GM23248 (cell line): ENCODE data around the gene S100A11. TPM values are rescaled to one million over a fixed set of nuclear protein-coding genes. Genes with fewer than 3 reads are reported as not detected.
A peak's percentile ranks its signal among the peaks of the same experiment; 100 is the strongest.

ENCODE experiments used
- DNase-seq: peaks from one replicate; pipeline ENCODE4 v3.0.0-alpha.2; 2015
- H2AFZ ChIP-seq: fragments of 200-600 bp; sonication (generic); 2 replicates; pipeline ENCODE4 v1.6.1; 2016; ENCODE audit warnings: antibody characterized with exemption
- H3F3A ChIP-seq: fragments of 200-600 bp; sonication (generic); 2 replicates; pipeline ENCODE4 v1.6.1; 2016; ENCODE audit warnings: mild to moderate bottlenecking, antibody characterized with exemption, mixed run types; ENCODE audit not compliant: insufficient read depth
- H3K27ac ChIP-seq: fragments of 200-600 bp; sonication (generic); 2 replicates; pipeline ENCODE4 v1.5.1; 2016; ENCODE audit warnings: mild to moderate bottlenecking
- H3K27me3 ChIP-seq: fragments of 200-600 bp; sonication (generic); replicated peaks from 2 replicates; pipeline ENCODE4 v1.6.1; 2016; ENCODE audit warnings: mild to moderate bottlenecking; ENCODE audit not compliant: insufficient read depth
- H3K36me3 ChIP-seq: fragments of 200-600 bp; sonication (generic); 2 replicates; pipeline ENCODE4 v1.6.1; 2016; ENCODE audit warnings: low read depth, mild to moderate bottlenecking
- H3K4me1 ChIP-seq: fragments of 200-600 bp; sonication (generic); 2 replicates; pipeline ENCODE4 v1.6.1; 2016; ENCODE audit warnings: mild to moderate bottlenecking; ENCODE audit not compliant: insufficient read depth
- H3K4me2 ChIP-seq: fragments of 200-600 bp; sonication (generic); one replicate; pipeline ENCODE4 v1.6.1; 2016; ENCODE audit warnings: mild to moderate bottlenecking; ENCODE audit not compliant: unreplicated experiment
- H3K4me3 ChIP-seq: fragments of 200-600 bp; sonication (generic); 2 replicates; pipeline ENCODE4 v1.5.1; 2016; ENCODE audit warnings: mild to moderate bottlenecking
- H3K79me2 ChIP-seq: fragments of 200-600 bp; sonication (generic); 2 replicates; pipeline ENCODE4 v1.6.1; 2016; ENCODE audit warnings: mild to moderate bottlenecking; ENCODE audit not compliant: insufficient read depth
- H3K9ac ChIP-seq: fragments of 200-600 bp; sonication (generic); 2 replicates; pipeline ENCODE4 v1.6.1; 2016; ENCODE audit warnings: mild to moderate bottlenecking
- H3K9me2 ChIP-seq: fragments of 200-600 bp; sonication (generic); 2 replicates; pipeline ENCODE4 v1.6.1; 2016; ENCODE audit warnings: mixed run types, mild to moderate bottlenecking, moderate library complexity; ENCODE audit not compliant: insufficient read depth
- H3K9me3 ChIP-seq: fragments of 200-600 bp; sonication (generic); one replicate; pipeline ENCODE4 v1.6.1; 2017; ENCODE audit warnings: low read depth
- H4K20me1 ChIP-seq: fragments of 200-600 bp; sonication (generic); 2 replicates; pipeline ENCODE4 v1.6.0; 2016; ENCODE audit not compliant: insufficient read depth
- EZH2 ChIP-seq: fragments of 200-600 bp; sonication (generic); IDR thresholded peaks from 2 replicates; pipeline ENCODE4 v1.6.1; 2018; ENCODE audit warnings: antibody characterized with exemption, mild to moderate bottlenecking; ENCODE audit not compliant: insufficient read depth, poor library complexity, severe bottlenecking
- EZH2phosphoT487 ChIP-seq: fragments of 200-600 bp; sonication (generic); IDR thresholded peaks from 2 replicates; pipeline ENCODE4 v1.6.1; 2018; ENCODE audit warnings: antibody characterized with exemption, moderate library complexity, mild to moderate bottlenecking, low read depth; ENCODE audit not compliant: insufficient read depth
- WGBS, 2 experiments: methylation state at CpG; one replicate each; pipeline ENCODE4 v1.1.6; 2015 to 2017; ENCODE audit warnings: low lambda C conversion rate in 2 of 2, low coverage in 1 of 2; ENCODE audit errors: missing lambda C conversion rate in 2 of 2; 5-methylcytosine and 5-hydroxymethylcytosine counted together
- in situ Hi-C: fragments of 300-500 bp; cut with MboI; formaldehyde crosslinking; loops from 2 replicates; pipeline ENCODE4 v1.15.0; 2020
- polyA plus RNA-seq: library from polyadenylated mRNA; unstranded; fragments of >200 nt; fragmentation: Nextera tagmentation; extraction: Ambion mirVana; gene quantifications from 2 replicates; pipeline ENCODE4 v1.2.1, GENCODE V29; 2016
- total RNA-seq: library from RNA; depleted of rRNA; stranded (reverse); fragments of >200 nt; shearing (Covaris generic); gene quantifications from 2 replicates; pipeline ENCODE4 v1.2.3, GENCODE V29; 2014

S100A11 gene
- total and polyA plus RNA-seq, 2 experiments from 2014 or later: 612 to 4,052 TPM

DNA sequence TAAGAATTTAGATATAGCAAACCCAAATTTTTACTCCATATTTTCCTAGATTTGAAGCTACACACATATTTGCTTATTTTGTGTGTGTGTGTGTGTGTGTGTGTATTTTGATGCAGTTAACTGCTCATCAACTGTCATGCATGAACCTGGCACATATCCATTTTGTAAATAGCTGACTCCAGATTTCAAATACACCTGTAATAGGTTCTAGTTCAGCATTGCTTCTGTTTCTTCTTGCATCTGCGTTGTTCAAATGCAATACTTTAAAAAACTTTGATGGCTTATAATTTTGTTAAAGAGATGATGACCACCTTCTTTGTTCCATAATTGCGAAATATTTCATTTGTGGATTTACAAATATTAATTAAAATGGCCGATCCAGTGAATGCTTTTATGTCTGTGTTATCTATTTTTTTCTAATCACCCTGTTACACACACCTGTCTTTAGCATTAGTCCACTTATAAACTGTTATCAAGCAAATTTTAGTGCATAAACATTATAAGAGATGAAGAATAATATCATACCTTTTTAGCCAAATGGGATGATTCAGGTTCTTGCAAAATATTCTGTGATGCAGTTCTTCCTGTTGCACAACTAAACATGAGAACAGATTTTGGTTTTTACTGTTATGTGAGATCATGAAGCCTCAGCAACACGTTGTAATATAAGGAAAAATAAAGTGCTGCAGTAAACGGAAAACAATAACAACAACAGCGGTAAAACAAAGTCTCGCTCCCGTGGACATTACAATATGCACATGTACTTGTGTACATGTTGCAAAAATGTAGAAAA lies 12.7 kb upstream of the S100A11 start:
- no peak overlapping the region for H2AFZ ChIP-seq
- H3K9me2 ChIP-seq: no peaks in the 10 kb centered on the region
- in situ Hi-C loops: loop anchor here (5.0 kb wide), 1 partner anchor 133 kb away; no protein-coding TSS in a partner anchor
- no peaks in the 10 kb centered on the region for H3K79me2 ChIP-seq
- peaks cover 46% of the 10 kb centered on the region for H3F3A ChIP-seq
- peaks cover 47% of the 10 kb centered on the region for H3K4me1 ChIP-seq
- no peaks in the 10 kb centered on the region for H3K36me3 ChIP-seq
- DNase-seq: peak; percentile 88
- 72 to 74% methylated on average over 8 of the region's 8 CpGs for WGBS, 2 experiments
- H4K20me1 ChIP-seq: no peaks in the 10 kb centered on the region
- peak overlapping the region; percentile 21; the same call in 1 of the 2 replicates for H3K9ac ChIP-seq
- no peaks in the 10 kb centered on the region for H3K9me3 ChIP-seq
- H3K27me3 ChIP-seq: peaks cover 11% of the 10 kb centered on the region
- TF ChIP-seq EZH2 (no peak), EZH2phosphoT487 (no peak)
- no peak overlapping the region for H3K4me3 ChIP-seq
- peak overlapping the region; percentile 98 for H3K27ac ChIP-seq
- peak overlapping the region; percentile 86 for H3K4me2 ChIP-seq

DNA sequence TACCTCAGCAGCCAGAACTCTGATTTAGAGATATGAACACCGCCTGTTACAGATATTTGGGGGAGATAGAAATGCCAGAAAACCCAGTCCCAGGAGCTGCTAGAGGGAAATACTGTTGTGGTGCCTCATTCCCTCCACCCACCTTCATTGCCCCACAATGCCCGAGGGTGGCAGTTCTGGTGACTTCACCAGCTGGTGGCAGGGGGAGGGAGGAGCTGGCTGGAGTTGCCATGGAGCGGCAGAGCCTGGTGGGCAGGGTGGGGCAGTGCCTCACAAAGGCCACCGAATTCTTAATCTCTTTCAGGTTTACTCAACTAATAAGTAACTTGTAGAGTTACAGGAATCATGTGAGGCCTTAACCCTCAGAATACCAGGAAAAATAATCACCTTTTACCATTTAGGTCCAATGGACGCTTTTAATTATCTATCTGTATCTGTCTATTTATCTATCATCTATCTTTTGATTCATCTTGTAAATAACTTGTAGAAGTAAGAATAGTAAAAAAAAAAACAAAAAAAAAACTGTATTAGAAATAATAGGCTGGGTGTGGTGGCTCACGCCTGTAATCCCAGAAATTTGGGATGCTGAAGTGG lies 11.7 kb upstream of the S100A11 start:
- TF ChIP-seq EZH2: no peak
- no peak for TF ChIP-seq EZH2phosphoT487
- peaks cover 47% of the 10 kb centered on the region for H3K4me1 ChIP-seq
- peak overlapping the region; percentile 86 for H3K4me2 ChIP-seq
- H3F3A ChIP-seq: peaks cover 46% of the 10 kb centered on the region
- peak; percentile 92 for DNase-seq
- H4K20me1 ChIP-seq: no peaks in the 10 kb centered on the region
- H3K9me2 ChIP-seq: no peaks in the 10 kb centered on the region
- peak overlapping the region; percentile 98 for H3K27ac ChIP-seq
- no peaks in the 10 kb centered on the region for H3K36me3 ChIP-seq
- peak overlapping the region; percentile 81 for H3K9ac ChIP-seq
- H3K4me3 ChIP-seq: peak overlapping the region; percentile 53
- H3K9me3 ChIP-seq: no peaks in the 10 kb centered on the region
- peaks cover 2% of the 10 kb centered on the region; the same call in 1 of the 2 replicates for H3K27me3 ChIP-seq
- in situ Hi-C loops: no loop called here
- peak overlapping the region; percentile 47 for H2AFZ ChIP-seq
- WGBS, 2 experiments: 11% methylated on average over 6 of the region's 6 CpGs
- no peaks in the 10 kb centered on the region for H3K79me2 ChIP-seq

DNA sequence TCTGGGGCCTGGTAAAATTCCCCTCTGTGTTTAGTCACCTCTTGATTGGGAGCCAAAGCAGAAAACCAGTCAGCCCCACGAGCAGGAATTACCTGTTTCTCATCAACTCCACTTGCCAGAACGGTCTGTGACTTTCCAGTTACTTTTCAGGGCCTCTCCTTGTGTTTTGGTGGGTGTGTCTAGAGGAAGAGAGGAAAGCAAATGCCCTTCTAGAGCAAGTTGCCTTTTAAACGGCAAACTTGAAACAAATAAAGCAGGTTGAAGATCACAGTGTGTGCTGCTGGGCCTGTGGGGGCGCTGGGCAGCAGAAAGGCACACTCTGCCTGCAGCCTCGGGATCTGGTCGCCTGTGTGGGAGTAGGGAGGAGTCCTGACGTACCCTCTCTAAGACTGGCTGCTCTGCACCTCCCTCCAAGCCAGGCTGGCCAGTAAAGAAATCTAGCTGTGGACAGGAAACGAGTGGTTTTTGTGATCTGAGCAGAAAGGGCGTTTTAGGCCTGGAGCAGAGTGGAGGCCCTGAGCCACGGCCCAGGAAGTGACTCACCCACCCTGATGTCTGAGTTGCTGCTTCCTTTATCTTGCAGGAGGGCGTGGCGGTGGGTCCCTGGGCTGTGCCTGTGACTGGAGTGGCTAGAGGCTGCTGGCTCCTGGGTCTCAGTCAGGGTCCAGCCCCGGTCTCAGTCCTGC lies 11.1 kb upstream of the S100A11 start:
- no peaks in the 10 kb centered on the region for H3K9me3 ChIP-seq
- in situ Hi-C loops: no loop called here
- peak overlapping the region; percentile 89 for H3K4me2 ChIP-seq
- H3K4me3 ChIP-seq: peak overlapping the region; percentile 64
- peaks cover 46% of the 10 kb centered on the region for H3F3A ChIP-seq
- no peaks in the 10 kb centered on the region; the same call in 1 of the 2 replicates for H3K27me3 ChIP-seq
- peak overlapping the region; percentile 98 for H3K27ac ChIP-seq
- no peaks in the 10 kb centered on the region for H4K20me1 ChIP-seq
- H3K79me2 ChIP-seq: no peaks in the 10 kb centered on the region
- H2AFZ ChIP-seq: peak overlapping the region; percentile 73
- no peaks in the 10 kb centered on the region for H3K36me3 ChIP-seq
- peak overlapping the region; percentile 81 for H3K9ac ChIP-seq
- TF ChIP-seq EZH2phosphoT487 (no peak), EZH2 (no peak)
- no peaks in the 10 kb centered on the region for H3K9me2 ChIP-seq
- DNase-seq: peak; percentile 99
- WGBS, 2 experiments: 0% methylated on average over 13 of the region's 13 CpGs
- H3K4me1 ChIP-seq: peaks cover 47% of the 10 kb centered on the region

DNA sequence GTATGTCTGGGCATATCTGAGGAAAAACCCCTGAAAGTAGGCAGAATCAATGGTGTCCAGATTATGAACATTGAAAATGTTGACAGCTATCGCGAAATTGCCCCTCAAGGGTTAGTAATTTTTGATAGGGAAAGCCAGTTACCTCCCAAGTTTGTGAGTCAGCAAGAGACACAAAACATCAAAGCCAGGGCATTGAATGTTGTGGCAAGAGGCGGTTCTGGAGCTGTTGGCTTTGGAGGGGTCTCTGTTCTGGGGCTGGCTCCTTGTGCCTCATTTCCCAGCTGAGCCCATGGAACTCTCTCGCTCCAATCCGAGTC lies 10.6 kb upstream of the S100A11 start:
- H2AFZ ChIP-seq: peak overlapping the region; percentile 73
- 34 to 37% methylated on average over 5 of the region's 5 CpGs for WGBS, 2 experiments
- no peak for TF ChIP-seq EZH2phosphoT487
- H3K4me1 ChIP-seq: peaks cover 47% of the 10 kb centered on the region
- in situ Hi-C loops: no loop called here
- no peaks in the 10 kb centered on the region for H3K79me2 ChIP-seq
- DNase-seq: no peak
- peak overlapping the region; percentile 89 for H3K4me2 ChIP-seq
- H3K9me2 ChIP-seq: no peaks in the 10 kb centered on the region
- H3K27ac ChIP-seq: peak overlapping the region; percentile 98
- no peaks in the 10 kb centered on the region for H3K9me3 ChIP-seq
- no peaks in the 10 kb centered on the region for H3K36me3 ChIP-seq
- H3K9ac ChIP-seq: peak overlapping the region; percentile 81
- peaks cover 46% of the 10 kb centered on the region for H3F3A ChIP-seq
- no peaks in the 10 kb centered on the region for H3K27me3 ChIP-seq
- H3K4me3 ChIP-seq: peak overlapping the region; percentile 64
- H4K20me1 ChIP-seq: no peaks in the 10 kb centered on the region
